GM18868 (cell line): ENCODE results near the gene TMEM61.

Source experiments
- ATAC-seq: cut with Tn5 transposase; IDR thresholded peaks from one replicate; pipeline ENCODE4 v1.9.1; 2021; ENCODE audit warnings: mild to moderate bottlenecking, moderate library complexity; ENCODE audit not compliant: unreplicated experiment

Gene TMEM61

GRCh38 chr1:55037733-55038551 lies 57.5 kb downstream of the TMEM61 start:
- no peak for ATAC-seq

- no peak for ATAC-seq
These were observed 58.1 kb downstream of the TMEM61 start for GRCh38 chr1:55038552-55038838.

- no peak for ATAC-seq
These were observed 58.5 kb downstream of the TMEM61 start for GRCh38 chr1:55038974-55039341.

GRCh38 chr1:55039342-55040082 lies 59.1 kb downstream of the TMEM61 start, which contains the start of gene PCSK9:
Gene PCSK9, plus strand, starts transcription at chr1:55039548. Its CDS starts 290 bp downstream, at chr1:55039838.
- no peak for ATAC-seq

GRCh38 chr1:55040083-55040932 lies 59.9 kb downstream of the TMEM61 start:
- no peak for ATAC-seq

GRCh38 chr1:55040933-55041494 lies 60.6 kb downstream of the TMEM61 start:
- no peak for ATAC-seq

GRCh38 chr1:55041613-55042012 lies 61.2 kb downstream of the TMEM61 start:
- ATAC-seq: no peak
